Breast epithelium (tissue), 4 donors: Measurements from ENCODE around the gene PDE4D. TPM values are rescaled to one million over a fixed set of nuclear protein-coding genes. Genes with fewer than 3 reads are reported as not detected.

Experiments used
- DNase-seq, 2 donors: peaks; one replicate each; pipeline ENCODE4 v3.0.0-alpha.2; 2019; ENCODE audit warnings: low spot score in 2 of 2
- H3K27ac ChIP-seq, 2 donors: fragments of 200-600 bp; sonication (generic) in 1 of 2; one replicate each; pipeline ENCODE4 v1.5.1; 2016 to 2019; ENCODE audit warnings: mild to moderate bottlenecking in 1 of 2
- H3K27me3 ChIP-seq, 2 donors: fragments of 200-600 bp; sonication (generic) in 1 of 2; one replicate each; pipeline versions ENCODE4 v1.5.1 to v1.6.0; 2017 to 2019; ENCODE audit warnings: control low read depth in 1 of 2, mild to moderate bottlenecking in 1 of 2
- H3K36me3 ChIP-seq: fragments of 200-600 bp; one replicate; pipeline ENCODE4 v1.5.1; 2019
- H3K4me1 ChIP-seq, 2 donors: fragments of 200-600 bp; sonication (generic); one replicate each; pipeline ENCODE4 v1.5.1; 2016 to 2019; ENCODE audit warnings: control low read depth in 1 of 2
- H3K4me3 ChIP-seq, 3 donors: fragments of 200-600 bp; sonication (generic); 1 replicate in 2 of 3; 2 replicates in 1 of 3; pipeline ENCODE4 v1.5.1; 2016 to 2019; ENCODE audit warnings: mild to moderate bottlenecking in 3 of 3, moderate library complexity in 2 of 3
- H3K9me3 ChIP-seq, 2 donors: fragments of 200-600 bp; sonication (generic) in 1 of 2; one replicate each; pipeline ENCODE4 v1.5.1; 2016 to 2019; ENCODE audit warnings: control low read depth in 1 of 2
- POLR2A ChIP-seq: fragments of 450-650 bp; IDR thresholded peaks from one replicate; pipeline ENCODE4 v1.6.1; 2016; ENCODE audit warnings: antibody characterized with exemption, mild to moderate bottlenecking, moderate library complexity
- POLR2AphosphoS5 ChIP-seq, 3 donors: sonication (generic); formaldehyde crosslinking; IDR thresholded peaks; one replicate each; pipeline ENCODE4 v1.6.1; 2017; ENCODE audit warnings: antibody characterized with exemption in 3 of 3
- intact Hi-C: fragments of 100-400 bp; cut with DNase I; formaldehyde crosslinking; loops from one replicate; pipeline ENCODE4 v1.15.1; 2023; ENCODE audit warnings: low total_unique reads
- total RNA-seq, 3 donors: library from RNA; depleted of rRNA; stranded (reverse); fragments of >200 nt; gene quantifications; one replicate each; pipeline ENCODE4 v1.1.0, GENCODE V29; 2016
- TF ChIP-seq, protein P1 (sequence below), 3 donors: fragments of 450-650 bp; IDR thresholded peaks; one replicate each; pipeline ENCODE4 v1.5.1; 2016 to 2017; ENCODE audit warnings: antibody characterized with exemption in 3 of 3, mild to moderate bottlenecking in 3 of 3, moderate library complexity in 3 of 3

The PDE4D gene
- total RNA-seq, 3 donors from 2014 or later: 14.4 to 37.4 (median 28.2) TPM

DNA sequence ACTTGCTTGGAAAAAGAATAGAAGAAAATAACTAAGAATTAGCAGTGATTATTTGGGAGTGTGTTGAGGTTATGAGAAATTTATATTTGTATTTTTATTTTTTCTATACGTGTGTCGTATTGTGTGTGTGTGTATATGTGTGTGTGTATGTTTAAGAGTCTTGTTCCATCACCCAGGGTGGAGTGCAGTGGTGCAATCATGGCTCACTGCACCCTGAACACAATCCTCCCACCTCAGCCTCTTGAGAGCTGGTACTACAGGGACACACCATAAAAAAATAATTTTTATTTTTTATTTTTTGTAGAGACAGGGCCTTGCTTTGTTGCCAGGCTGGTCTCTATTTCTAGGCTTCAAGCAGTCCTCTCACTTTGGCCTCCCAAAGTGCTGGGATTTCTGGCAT lies 643.8 kb downstream of the PDE4D start:
- no peak for TF ChIP-seq POLR2A
- Histone ChIP-seq H3K27me3 (no peaks in the 10 kb centered on the region), H3K4me3 (no peak overlapping the region), H3K36me3 (no peaks in the 10 kb centered on the region), H3K4me1 (no peaks in the 10 kb centered on the region), H3K27ac (no peak overlapping the region), H3K9me3 (no peaks in the 10 kb centered on the region)
- intact Hi-C loops: no loop called here
- no peak for DNase-seq

DNA sequence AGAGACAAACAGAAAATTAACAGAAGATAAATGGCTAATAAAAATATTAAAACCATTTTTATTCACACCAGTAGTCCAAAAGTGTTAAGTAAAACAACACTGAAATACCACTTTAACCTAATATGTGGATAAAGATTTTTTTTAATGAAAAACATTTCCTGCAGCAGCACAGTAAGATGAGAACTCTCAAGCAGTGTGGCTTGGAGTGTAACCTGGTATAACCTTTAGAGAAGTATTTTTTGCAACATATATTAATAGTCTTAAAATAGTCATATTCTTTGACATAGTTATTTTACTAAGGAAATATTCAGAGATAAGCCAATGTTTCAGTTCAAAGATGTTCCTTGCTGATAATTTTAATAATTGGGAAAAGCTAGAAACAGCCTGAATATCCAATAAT lies 644.4 kb downstream of the PDE4D start:
- DNase-seq: no peak
- H3K4me1 ChIP-seq: no peaks in the 10 kb centered on the region
- intact Hi-C loops: no loop called here

DNA sequence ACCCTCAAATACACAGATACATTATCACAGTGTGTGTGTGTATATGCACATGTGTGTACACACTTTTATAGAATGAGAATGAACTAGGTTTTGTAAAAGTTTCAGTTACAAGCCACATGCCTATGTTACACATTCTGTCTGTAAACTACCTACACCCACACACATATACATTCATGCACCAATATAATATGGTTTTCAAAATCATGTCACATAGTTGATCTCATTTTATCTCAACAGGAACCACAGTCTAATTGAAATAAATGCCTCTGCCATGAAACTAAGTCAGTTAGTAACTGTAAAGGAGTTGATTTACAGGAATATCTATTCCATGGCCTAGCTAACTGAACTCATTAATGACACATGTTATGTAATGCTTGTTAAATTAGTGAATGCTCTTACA lies 646.6 kb downstream of the PDE4D start:
- intact Hi-C loops: no loop called here
- Histone ChIP-seq H3K9me3 (no peaks in the 10 kb centered on the region), H3K36me3 (no peaks in the 10 kb centered on the region), H3K4me3 (no peak overlapping the region), H3K4me1 (no peaks in the 10 kb centered on the region), H3K27ac (no peak overlapping the region), H3K27me3 (no peaks in the 10 kb centered on the region)
- no peak for TF ChIP-seq POLR2A
- TF ChIP-seq, protein P1, sequence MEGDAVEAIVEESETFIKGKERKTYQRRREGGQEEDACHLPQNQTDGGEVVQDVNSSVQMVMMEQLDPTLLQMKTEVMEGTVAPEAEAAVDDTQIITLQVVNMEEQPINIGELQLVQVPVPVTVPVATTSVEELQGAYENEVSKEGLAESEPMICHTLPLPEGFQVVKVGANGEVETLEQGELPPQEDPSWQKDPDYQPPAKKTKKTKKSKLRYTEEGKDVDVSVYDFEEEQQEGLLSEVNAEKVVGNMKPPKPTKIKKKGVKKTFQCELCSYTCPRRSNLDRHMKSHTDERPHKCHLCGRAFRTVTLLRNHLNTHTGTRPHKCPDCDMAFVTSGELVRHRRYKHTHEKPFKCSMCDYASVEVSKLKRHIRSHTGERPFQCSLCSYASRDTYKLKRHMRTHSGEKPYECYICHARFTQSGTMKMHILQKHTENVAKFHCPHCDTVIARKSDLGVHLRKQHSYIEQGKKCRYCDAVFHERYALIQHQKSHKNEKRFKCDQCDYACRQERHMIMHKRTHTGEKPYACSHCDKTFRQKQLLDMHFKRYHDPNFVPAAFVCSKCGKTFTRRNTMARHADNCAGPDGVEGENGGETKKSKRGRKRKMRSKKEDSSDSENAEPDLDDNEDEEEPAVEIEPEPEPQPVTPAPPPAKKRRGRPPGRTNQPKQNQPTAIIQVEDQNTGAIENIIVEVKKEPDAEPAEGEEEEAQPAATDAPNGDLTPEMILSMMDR (IDR thresholded peaks at IDR 0.05): no peak
- no peak for TF ChIP-seq POLR2AphosphoS5 (IDR thresholded peaks at IDR 0.05)
- no peak for DNase-seq

More for the DNA sequence above, 644.4 kb downstream of the PDE4D start:
- Histone ChIP-seq H3K4me3 (no peak overlapping the region), H3K36me3 (no peaks in the 10 kb centered on the region), H3K27me3 (no peaks in the 10 kb centered on the region), H3K9me3 (no peaks in the 10 kb centered on the region), H3K27ac (no peak overlapping the region)
- no peak for TF ChIP-seq POLR2AphosphoS5 (IDR thresholded peaks at IDR 0.05)
- TF ChIP-seq POLR2A: no peak
- TF ChIP-seq, protein P1 (IDR thresholded peaks at IDR 0.05): no peak

DNA sequence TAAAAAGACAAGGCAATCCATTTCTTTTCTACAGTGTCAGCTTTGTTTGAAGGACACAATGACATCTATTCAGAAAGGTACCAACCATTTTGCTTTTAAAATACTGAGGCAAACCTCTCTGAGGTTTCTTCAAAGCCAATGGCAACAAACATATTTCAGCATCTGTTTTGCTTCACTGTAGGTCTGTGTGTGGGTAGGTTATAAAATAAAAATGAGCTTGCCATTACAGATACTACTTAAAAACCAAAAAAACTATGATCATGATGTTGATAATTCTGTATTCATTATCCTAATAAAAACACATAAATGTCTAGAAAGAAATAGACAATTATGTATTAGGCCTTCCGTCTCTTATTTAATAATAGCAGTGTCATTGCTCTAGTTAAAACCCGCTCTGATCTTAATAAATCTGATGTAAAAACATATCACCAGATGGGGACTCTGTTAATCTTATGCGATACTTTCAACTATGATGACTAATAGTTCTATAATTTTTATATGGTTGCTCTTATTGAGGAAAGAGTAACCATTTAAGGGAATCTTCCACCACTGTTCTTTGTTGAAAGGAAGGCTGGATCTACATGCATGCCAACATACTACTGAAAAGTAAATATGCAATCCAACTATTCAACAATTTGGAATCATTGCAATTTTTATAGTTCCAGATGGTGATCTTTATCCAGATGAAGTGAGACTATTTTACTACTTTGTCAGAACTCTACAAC lies 647.2 kb downstream of the PDE4D start:
- Histone ChIP-seq H3K27me3 (no peaks in the 10 kb centered on the region), H3K36me3 (no peaks in the 10 kb centered on the region), H3K4me3 (no peak overlapping the region), H3K4me1 (no peaks in the 10 kb centered on the region), H3K27ac (no peak overlapping the region), H3K9me3 (no peaks in the 10 kb centered on the region)
- TF ChIP-seq, protein P1 (IDR thresholded peaks at IDR 0.05): no peak
- TF ChIP-seq POLR2AphosphoS5 (IDR thresholded peaks at IDR 0.05): no peak
- TF ChIP-seq POLR2A: no peak
- intact Hi-C loops: no loop called here
- no peak for DNase-seq

DNA sequence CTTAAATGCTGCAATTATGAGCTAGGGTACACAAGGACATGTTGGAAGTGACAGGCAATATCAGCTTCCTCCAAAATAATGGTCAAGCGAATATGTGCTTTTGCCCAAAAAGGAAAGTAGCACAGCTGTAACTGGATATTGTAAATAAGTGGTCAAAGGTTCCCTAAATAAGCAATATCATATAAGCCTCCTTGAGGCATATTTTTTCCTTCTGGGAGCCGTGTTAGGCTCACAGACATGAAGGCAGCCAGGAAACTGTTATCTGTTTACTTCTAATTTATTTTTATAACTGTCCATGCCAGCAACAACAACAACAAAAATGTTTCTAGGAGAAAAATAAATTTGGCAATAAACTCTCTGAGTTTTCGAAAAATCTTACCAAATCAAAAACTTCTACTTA lies 648.3 kb downstream of the PDE4D start:
- intact Hi-C loops: no loop called here
- H3K4me3 ChIP-seq: no peak overlapping the region
- no peaks in the 10 kb centered on the region for H3K4me1 ChIP-seq
- no peak overlapping the region for H3K27ac ChIP-seq
- no peaks in the 10 kb centered on the region for H3K36me3 ChIP-seq
- TF ChIP-seq POLR2AphosphoS5 (IDR thresholded peaks at IDR 0.05): no peak
- TF ChIP-seq, protein P1 (IDR thresholded peaks at IDR 0.05): no peak
- no peak for TF ChIP-seq POLR2A
- no peaks in the 10 kb centered on the region for H3K27me3 ChIP-seq
- no peaks in the 10 kb centered on the region for H3K9me3 ChIP-seq
- DNase-seq: no peak
